ENCODE results near the gene KRT82. TPM values are rescaled to one million over a fixed set of nuclear protein-coding genes. Genes with fewer than 3 reads are reported as not detected.

The KRT82 gene
- total RNA-seq, 1 donor from 2014 or later = not detected

DNA sequence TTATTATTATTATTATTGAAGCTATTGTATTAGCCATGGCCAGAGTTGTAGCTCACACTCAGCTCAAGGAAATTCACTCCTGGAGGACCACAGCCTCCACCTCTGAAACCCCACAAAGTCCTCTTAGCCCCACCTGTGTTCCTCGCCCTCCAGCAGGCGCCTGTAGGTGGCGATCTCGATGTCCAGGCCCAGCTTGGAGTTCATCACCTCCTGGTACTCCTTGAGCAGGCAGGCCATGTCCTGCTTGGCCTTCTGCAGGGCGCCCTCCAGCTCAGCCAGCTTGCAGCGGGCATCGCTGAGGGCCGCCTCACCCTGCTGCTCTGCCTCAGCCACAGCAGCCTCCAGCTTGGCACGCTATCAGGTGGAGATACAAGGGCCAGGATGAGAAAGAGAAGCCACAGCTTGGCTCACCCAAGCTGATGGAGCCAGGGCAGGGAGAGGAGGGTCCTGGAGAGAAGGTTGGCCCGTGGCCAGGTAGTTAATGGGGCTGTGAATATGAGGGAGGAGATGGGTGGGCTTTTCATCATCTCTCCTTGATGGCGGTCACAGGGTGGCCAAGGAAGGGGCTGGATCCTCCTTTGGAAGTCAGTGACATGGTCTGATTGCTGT is 43.9 kb downstream of the KRT82 start:
- intact Hi-C loops (cut with micrococcal nuclease) = no loop called here

DNA sequence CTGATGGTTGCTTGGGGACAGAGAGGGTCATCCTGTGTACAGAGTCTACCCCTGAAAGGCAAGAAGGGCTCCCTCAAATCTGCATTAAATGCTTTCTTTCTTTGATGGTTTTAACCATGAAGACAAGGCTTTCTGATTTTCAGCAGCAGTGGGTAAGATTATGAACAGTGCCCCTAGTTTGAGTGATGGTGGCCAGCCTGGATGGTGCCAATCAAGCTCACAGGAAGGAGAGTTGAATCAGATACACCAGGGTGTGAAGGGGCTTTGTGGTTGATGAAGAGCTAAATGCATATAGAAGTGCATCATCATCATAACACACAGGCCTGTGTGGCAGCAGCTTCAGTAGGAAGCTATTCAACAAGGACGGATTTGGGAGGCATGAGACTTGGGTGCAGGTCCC is 44.6 kb downstream of the KRT82 start:
- intact Hi-C loops (cut with micrococcal nuclease) = no loop called here

DNA sequence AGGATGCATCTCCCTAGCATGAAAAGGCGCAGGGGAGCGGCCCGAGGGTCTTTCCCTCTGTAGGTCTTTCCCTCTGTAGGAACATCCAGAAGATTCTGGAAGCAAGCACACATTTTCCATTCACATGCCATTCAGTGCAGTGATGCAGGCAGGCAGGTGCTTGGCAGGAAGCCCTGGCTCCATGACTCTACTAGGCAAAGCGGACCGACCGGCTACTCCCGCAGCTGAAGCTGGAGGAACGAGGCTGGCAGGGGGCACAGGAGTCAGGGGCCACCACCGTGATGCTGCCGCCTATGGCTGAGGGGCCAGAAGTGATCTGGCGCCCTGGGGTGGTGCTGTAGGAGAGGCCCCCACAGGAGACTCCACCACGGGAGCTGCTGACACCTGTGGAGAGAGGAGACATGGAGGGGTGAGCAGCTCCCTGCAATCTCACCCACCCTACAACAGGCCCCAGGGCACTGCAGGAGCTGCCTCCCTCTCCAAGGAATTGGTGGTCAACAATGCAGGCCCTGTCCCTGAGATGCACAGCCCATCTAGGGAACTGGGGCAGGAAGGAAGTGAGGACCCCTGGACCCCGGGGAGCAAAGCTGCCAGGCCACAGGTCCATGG is 45.4 kb downstream of the KRT82 start:
- intact Hi-C loops (cut with micrococcal nuclease) = no loop called here

- intact Hi-C loops (cut with micrococcal nuclease) = no loop called here
Measured at GRCh38 chr12:52360106-52360662, 46.0 kb downstream of the KRT82 start.

DNA sequence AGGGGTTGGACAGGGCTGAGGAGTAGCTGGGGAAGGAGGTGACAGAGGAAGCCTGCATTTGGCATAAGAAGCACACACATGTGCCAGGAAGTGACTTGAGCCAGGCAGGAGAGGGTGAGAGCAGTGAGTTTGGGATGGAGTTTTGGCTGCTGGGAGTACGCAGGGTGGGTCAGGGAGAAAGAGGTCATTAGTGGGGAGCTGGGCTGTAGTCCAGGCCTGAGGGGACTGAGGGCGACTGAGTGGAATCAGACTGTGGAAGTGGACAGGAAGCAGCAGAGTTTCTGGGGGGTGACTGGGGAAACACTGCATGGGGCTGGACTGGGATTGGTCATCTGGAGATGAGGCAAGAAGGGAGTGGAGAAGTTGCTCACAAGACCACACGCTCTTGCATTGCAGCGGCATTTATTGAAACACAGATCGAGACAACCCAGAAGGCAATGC is 46.5 kb downstream of the KRT82 start:
- intact Hi-C loops (cut with micrococcal nuclease) = no loop called here

DNA sequence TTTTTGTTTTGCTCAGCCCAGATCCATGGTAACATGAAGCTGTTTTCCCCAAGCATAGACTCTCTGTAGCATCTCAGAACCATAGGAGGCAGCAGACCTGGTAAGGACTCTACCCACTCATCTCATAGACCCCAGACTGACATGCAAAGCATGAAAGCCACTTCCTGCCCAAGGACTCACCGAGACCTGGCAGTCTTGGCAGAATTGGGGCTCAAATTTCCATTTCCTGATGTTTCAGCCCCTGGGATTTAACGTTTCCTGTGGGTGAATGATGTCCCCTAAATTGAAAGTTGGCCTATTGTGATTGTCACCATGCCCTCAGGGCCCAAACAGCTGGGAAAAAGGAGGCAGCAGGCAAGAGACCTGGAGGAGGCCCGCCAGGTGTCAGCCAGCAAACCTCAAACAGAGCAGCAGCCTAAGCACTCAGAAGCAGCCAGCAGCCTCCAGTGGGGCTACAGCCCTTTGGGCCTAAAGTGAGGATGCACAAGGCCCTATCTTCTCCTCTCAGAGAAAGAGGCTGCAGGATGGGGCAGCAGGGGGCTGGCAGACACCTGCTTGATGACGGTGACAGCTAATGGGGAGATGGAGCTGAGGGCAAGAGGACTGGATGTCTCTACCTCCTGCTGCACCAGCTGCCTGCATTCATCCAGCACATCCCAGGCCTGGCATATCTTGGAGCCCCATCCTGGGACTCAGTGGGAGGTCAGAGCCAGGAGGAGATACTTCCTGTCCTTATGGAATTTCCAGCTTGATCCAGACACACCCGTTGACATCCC is 47.4 kb downstream of the KRT82 start:
- intact Hi-C loops (cut with micrococcal nuclease) = no loop called here

- intact Hi-C loops (cut with micrococcal nuclease) = no loop called here
Measured at GRCh38 chr12:52356762-52357580, 49.2 kb downstream of the KRT82 start.

GRCh38 chr12:52356031-52356761 is 49.9 kb downstream of the KRT82 start:
- intact Hi-C loops (cut with micrococcal nuclease) = no loop called here

DNA sequence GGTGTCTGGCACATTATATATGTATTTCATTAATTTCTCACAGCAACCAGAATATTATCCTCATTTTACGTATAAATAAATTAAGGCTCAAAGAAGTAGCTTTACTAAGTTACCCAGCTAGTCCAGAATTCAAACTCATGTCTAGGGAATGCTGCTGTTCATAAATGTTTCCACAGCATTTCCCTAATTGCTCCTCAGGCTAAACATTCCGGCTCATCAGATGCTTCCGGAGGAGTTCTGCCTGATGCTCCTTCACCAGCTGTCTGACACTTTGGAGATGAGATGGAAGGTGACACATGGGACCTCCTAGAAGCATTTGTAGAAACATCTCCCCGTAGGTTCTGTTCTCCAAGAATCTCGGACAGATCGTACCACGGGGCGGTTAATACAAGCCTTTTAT is 51.0 kb downstream of the KRT82 start:
- intact Hi-C loops (cut with micrococcal nuclease) = no loop called here

- intact Hi-C loops (cut with micrococcal nuclease) = no loop called here
Measured at GRCh38 chr12:52354200-52354599, 51.9 kb downstream of the KRT82 start.

DNA sequence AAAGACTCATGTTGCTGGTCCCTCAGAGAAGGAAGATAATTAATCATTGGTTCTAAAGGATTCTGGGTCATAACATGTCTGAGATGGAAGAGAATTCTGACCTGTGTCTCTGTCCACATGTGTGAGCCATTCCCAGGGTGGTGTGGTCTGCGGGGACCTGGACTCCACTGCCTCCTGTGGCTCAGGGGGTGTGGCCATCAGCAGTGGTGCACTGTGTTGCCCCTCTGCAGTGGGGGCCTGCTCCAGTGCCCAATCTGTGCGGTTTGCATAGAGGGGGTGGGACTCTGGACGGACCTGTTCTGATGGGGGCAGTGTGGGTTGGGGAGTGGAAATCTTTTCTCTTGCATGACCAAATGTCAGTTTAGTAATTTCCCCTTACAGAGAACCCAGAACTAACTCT is 52.4 kb downstream of the KRT82 start:
- intact Hi-C loops (cut with micrococcal nuclease) = no loop called here

DNA sequence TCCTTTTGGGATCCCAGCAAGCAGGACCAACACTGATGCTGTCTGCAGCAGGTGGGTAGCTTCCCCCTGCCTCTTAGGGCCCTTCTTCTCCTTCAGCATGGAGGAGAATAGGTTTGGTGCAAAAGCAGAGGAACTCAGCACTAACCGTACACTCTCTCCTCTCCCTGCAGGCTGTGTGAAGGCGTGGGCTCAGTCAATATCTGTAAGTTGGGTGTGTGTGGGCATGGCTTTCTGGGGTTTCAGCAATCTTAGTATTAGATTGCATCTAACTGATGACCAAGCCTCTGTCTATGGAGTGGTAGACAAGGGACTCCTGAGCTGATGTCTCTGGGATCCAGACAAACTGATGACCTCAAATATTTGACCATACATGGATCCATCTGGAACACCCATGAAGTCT is 53.2 kb downstream of the KRT82 start:
- intact Hi-C loops (cut with micrococcal nuclease) = no loop called here

DNA sequence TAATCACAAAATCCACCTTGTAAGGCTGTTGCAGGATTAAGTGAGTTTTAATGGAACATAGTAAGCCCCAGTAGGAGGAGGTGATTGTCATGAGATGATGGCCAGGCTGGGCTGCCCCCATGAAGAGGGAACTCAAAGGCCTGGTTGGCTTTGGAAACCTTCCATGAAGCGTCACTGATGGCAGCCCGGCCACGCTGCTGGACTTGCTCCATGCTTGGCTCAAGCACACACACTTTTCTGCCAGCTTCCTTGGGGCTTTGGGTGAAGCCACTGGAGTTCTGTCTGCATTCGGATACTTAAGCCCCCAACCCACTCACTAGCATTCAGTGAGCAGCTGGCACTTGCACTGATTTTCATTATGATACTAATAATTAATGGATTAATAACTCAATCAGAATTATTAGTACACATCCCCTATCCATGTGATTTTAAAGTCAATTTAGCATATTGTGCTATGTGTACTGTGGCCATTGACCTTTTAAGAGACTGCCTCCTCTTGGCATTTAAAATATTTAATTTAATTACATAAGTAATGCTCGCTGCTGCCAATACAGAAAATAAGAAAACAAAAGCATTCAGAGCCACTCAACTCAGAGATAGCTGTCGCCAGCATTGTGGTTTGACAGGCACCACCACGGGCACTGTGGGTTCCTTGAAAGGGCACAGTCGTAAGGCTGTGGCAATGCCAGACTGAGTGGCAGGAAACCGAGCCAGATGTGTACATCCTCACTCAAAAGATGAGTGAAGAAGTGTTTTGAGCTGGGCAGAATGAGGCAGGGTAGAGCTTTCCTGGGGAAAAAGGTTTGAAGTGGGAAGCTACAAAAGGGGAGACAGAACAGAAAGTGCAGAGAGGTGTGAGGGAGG is 54.7 kb downstream of the KRT82 start:
- intact Hi-C loops (cut with micrococcal nuclease) = no loop called here

- intact Hi-C loops (cut with micrococcal nuclease) = no loop called here
Measured at GRCh38 chr12:52350786-52351185, 55.3 kb downstream of the KRT82 start.

DNA sequence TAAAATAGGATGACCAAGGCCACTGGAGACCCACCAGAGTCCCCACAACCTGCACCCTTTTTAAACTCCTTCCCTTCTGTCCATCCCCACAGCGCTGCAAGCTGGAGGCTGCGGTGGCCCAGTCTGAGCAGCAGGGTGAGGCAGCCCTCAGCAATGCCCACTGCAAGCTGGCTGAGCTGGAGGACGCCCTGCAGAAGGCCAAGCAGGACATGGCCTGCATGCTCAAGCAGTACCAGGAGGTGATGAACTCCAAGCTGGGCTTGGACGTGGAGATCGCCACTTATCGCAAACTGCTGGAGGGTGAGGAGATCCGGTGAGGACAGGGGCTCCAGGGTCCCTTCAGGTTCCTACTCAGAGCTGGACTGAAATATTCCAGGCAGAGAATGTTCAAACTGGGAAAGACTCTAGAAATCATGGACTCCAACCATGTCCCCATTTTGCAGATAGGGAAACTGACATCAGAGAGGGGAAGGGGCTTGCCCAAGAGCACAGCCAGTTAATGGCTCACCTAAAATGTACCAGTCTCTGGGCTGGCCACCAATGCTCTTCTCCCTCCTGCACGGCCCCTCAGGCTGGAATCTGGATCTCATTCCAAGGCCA is 56.0 kb downstream of the KRT82 start:
- intact Hi-C loops (cut with micrococcal nuclease) = no loop called here

DNA sequence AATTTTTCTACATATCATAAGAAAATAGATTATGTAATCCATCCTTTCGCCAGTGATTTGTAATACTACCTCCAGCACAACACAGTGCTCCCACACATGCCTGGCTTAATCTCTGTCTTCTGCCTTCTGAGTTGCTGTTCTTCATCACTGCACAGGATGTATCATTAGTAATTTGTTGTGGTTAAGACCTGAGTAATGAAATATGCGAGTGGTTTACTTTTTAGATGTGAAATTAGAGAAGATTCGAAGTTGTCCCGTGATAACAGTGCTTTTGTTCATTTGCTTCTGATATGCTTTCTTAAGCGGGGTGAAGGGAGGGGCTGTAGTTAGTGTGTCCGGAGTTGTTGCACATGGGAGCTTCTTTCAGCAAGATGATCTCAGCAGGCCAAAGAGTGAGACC is 56.9 kb downstream of the KRT82 start:
- intact Hi-C loops (cut with micrococcal nuclease) = no loop called here

- intact Hi-C loops (cut with micrococcal nuclease) = no loop called here
Measured at GRCh38 chr12:52347551-52348510, 58.3 kb downstream of the KRT82 start.

DNA sequence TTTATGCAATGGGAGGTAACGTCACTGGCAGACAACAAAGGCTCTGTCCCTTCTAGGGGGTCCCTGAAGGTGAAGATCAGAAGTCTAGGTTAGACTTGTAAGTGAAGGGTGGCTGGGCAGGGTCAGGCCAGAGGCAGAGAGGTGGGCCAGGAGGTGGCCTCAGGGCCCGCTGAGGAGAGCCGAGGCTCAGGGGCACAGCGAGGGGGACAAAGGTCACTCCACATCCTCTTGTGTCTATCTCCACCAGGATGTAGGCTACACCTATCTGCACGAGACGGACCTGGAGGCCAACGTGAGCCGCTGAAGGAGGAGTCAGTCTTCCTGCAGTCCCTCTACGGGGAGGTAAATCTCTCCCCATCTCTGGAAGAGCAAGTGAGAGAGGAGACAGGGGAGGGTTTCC is 59.1 kb downstream of the KRT82 start:
- intact Hi-C loops (cut with micrococcal nuclease) = no loop called here

All from T-helper 1 cell treated with Interleukin-12 subunit alpha and Interleukin-12 subunit beta and Interleukin-4 antibody, amounts not matched to agents 30 ng/mL and 1 ng/mL, for 36 hours (primary cell).